ENCODE data around the gene JPH4. TPM values are rescaled to one million over a fixed set of nuclear protein-coding genes. Genes with fewer than 3 reads are reported as not detected.

JPH4 gene
- total RNA-seq, 2 donors from 2014 or later = not detected

DNA sequence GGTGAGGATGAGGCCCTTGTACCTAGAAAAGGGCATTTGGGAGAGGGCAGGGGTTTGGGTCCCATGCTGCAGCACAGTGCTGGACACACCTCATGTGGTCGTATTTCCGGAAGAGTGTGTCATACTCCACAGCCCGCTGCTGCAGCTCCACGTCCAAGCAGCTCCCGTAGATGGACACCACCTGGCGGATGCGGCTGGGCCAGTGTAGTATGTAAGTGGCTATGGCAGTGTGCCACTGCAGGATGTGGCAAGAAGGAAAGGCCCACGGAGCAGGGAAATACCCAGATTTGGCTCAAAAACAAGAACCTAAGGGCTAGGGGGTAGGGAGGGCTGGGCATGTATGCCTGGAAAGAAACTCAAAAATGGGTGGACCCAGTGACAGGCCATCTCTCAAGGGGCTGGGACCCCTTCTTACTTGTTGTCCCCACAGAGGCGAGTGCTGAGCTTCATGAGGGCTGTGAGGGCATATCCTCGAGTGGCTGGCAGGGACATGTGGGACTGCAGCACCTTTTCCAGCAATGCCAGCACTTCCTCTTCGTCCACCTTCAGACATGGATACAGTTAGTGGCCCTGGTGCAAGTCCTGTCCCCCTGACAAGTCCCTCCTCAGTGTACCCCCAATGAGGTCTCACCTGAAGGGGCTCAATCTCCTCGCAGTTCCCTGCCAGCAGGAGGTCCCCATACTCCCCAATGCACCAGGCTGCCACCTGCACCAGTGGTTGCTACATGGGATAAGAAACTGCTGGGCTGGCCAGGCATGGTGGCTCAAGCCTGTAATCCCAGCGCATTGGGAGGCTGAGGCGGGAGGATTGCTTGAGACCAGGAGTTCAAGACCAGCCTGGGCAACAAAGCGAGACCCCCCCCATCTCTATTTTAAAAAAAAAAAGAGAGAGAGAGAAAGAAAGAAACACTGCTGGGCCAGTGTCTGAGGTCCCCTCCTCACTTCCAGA lies 16.4 kb downstream of the JPH4 start:
- Mint-ChIP-seq H3K4me1 (peaks cover 32% of the 10 kb centered on the region), H3K27ac (no peak overlapping the region), H3K36me3 (ENCODE audit: low read depth) (peaks cover 5% of the 10 kb centered on the region), H3K4me3 (no peak overlapping the region), H3K27me3 (no peaks in the 10 kb centered on the region)
- no peaks in the 10 kb centered on the region for H3K9me3 ChIP-seq (ENCODE audit: control insufficient read depth, low read length, poor library complexity, severe bottlenecking)
- no peak for DNase-seq
- ATAC-seq = no peak

- no peak overlapping the region for H3K4me3 Mint-ChIP-seq
- H3K4me1 Mint-ChIP-seq = peaks cover 33% of the 10 kb centered on the region
- H3K36me3 Mint-ChIP-seq (ENCODE audit: low read depth) = peaks cover 5% of the 10 kb centered on the region
- no peak for ATAC-seq
- H3K27ac Mint-ChIP-seq = no peak overlapping the region
- H3K9me3 ChIP-seq (ENCODE audit: control insufficient read depth, low read length, poor library complexity, severe bottlenecking) = no peaks in the 10 kb centered on the region
- DNase-seq = no peak
- no peaks in the 10 kb centered on the region for H3K27me3 Mint-ChIP-seq
Measured at GRCh38 chr14:23561259-23561658, 17.3 kb downstream of the JPH4 start.

DNA sequence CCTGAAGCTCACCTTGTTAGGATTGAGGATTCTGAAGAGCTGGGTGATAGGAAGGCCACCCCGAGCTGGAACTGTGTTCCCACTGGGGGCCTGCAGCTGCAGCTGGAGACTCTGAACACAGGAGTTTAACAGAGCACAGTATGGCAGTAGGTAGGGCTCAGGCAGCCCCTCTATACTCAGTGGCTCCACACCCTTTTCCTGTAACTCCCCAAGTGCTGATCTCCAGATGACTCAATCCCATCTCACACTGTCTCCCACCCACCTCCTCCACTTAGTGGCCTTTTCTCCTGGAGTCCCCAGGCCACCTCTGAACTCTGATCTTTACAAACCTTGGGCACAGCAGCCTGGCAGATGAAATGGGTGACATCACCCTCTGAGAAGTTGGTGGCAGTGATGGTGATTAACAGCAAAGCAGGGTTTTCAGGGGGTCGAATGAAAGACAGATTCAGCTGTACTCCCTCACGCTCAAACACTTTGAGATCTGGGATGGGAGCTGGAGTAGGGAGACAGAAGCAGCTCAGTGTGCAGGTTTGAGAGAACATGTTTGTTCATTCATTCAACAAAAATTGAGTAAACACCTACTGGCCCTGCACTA lies 18.6 kb downstream of the JPH4 start:
- DNase-seq (no peak), ATAC-seq (no peak)
- H3K27ac Mint-ChIP-seq = no peak overlapping the region
- peaks cover 42% of the 10 kb centered on the region for H3K4me1 Mint-ChIP-seq
- no peaks in the 10 kb centered on the region for H3K9me3 ChIP-seq (ENCODE audit: control insufficient read depth, low read length, poor library complexity, severe bottlenecking)
- no peak overlapping the region for H3K4me3 Mint-ChIP-seq
- H3K36me3 Mint-ChIP-seq (ENCODE audit: low read depth) = peaks cover 5% of the 10 kb centered on the region
- no peaks in the 10 kb centered on the region for H3K27me3 Mint-ChIP-seq

GRCh38 chr14:23559010-23559925 lies 19.3 kb downstream of the JPH4 start:
- Mint-ChIP-seq H3K27me3 (no peaks in the 10 kb centered on the region), H3K27ac (peak overlapping the region; percentile 95), H3K4me3 (no peak overlapping the region), H3K4me1 (peaks cover 42% of the 10 kb centered on the region), H3K36me3 (ENCODE audit: low read depth) (peaks cover 4% of the 10 kb centered on the region)
- ATAC-seq (no peak), DNase-seq (peak; percentile 54 to 66 (median 65))
- H3K9me3 ChIP-seq (ENCODE audit: control insufficient read depth, low read length, poor library complexity, severe bottlenecking) = no peaks in the 10 kb centered on the region

- ATAC-seq (no peak), DNase-seq (no peak)
- Mint-ChIP-seq H3K4me3 (no peak overlapping the region), H3K4me1 (peaks cover 38% of the 10 kb centered on the region), H3K27ac (peak overlapping the region; percentile 95), H3K27me3 (no peaks in the 10 kb centered on the region), H3K36me3 (ENCODE audit: low read depth) (no peaks in the 10 kb centered on the region)
- no peaks in the 10 kb centered on the region for H3K9me3 ChIP-seq (ENCODE audit: control insufficient read depth, low read length, poor library complexity, severe bottlenecking)
Measured at GRCh38 chr14:23558346-23559009, 20.1 kb downstream of the JPH4 start.

DNA sequence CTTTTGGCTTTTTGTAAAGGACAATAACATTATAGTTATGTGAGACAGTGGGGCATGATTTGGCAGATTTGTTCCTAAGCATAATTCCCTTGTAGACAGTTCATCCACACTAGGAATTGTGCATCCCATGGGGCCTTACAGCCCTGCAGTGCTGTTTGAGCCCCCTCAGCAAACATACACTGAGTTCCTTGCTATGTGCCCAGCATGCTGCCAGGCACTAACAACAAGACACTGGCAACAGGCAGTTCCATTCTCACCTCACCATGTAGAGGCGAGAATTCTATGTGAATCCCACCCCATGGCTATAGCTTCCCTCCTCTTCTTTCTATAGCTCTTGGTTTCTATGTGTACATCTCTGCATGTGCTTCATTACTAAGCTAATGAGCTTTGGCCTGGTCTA lies 20.6 kb downstream of the JPH4 start:
- Mint-ChIP-seq H3K36me3 (ENCODE audit: low read depth) (no peaks in the 10 kb centered on the region), H3K4me1 (peaks cover 35% of the 10 kb centered on the region), H3K4me3 (peak overlapping the region; percentile 70), H3K27me3 (no peaks in the 10 kb centered on the region), H3K27ac (peak overlapping the region; percentile 95)
- no peak for DNase-seq
- H3K9me3 ChIP-seq (ENCODE audit: control insufficient read depth, low read length, poor library complexity, severe bottlenecking) = no peaks in the 10 kb centered on the region
- no peak for ATAC-seq

GRCh38 chr14:23557521-23557920 lies 21.1 kb downstream of the JPH4 start:
- Mint-ChIP-seq H3K36me3 (ENCODE audit: low read depth) (no peaks in the 10 kb centered on the region), H3K4me3 (peak overlapping the region; percentile 70), H3K27me3 (no peaks in the 10 kb centered on the region), H3K4me1 (peaks cover 32% of the 10 kb centered on the region), H3K27ac (peak overlapping the region; percentile 95)
- H3K9me3 ChIP-seq (ENCODE audit: control insufficient read depth, low read length, poor library complexity, severe bottlenecking) = no peaks in the 10 kb centered on the region
- ATAC-seq (no peak), DNase-seq (no peak)

DNA sequence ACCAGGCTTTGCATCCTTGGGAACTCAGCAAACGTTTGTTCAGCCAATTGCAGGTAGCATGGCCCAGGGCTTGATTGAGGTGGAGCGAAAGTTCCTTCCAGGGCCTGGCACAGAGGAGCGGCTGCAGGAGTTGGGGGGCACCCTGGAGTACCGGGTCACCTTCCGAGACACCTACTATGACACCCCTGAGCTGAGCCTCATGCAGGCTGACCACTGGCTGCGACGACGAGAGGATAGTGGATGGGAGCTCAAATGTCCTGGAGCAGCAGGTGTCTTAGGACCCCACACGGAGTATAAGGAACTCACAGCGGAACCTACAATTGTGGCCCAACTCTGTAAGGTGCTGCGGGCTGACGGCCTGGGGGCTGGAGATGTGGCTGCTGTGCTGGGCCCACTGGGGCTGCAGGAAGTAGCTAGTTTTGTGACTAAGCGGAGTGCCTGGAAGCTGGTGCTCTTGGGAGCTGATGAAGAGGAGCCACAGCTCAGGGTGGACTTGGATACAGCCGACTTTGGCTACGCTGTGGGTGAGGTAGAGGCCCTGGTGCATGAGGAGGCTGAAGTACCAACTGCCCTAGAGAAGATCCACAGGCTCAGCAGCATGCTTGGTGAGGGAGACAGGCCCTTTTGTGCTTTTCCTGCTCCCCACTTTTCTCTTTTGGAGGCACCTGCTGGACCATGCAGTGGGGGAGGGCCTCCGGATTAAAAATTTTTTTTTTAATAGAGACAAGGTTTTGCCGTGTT lies 21.7 kb downstream of the JPH4 start:
- no peaks in the 10 kb centered on the region for H3K36me3 Mint-ChIP-seq (ENCODE audit: low read depth)

DNA sequence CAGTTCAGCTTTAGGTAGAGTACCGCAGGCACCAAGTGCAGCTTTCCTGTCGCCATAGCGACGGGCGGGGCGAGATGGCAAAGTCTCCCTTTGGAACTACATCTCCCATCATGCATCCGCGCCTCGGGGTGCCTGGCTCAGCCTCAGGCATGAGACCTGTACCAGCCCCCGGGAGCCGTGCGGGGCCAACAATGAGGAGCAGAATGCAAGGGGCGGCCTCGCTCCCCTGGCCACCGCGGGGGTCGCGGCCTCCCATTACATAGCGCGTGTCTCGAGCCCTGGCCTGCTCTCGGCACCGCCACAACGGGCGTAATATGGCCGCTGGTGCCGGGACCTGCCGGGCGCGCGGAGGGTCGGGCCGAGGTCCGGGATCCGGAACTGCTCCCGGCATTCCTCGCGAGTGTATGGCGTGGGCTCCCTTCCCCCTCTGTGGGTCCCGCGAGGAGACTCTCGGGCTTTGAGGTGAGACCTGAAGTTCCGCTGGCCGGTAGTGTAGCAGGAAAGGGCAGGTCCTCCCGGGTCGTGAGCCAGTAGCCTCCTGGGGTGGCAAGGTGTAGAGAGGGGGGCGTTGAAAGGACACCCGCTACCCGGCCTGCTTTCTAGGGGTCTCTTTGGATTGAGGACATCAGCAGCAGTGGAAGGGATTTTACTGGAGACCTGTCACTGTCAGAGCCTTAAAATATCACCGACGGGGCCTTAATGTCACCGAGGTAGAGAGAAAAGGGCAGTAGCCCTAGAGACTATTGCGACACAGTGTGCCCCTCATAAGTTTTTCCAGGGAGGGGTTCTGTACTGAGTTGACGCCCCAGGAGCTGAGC lies 22.5 kb downstream of the JPH4 start, which contains the start of gene THTPA:
TSS of gene THTPA (plus strand) at position 390 of the 818 bp plus-strand sequence. CDS start 487 bp downstream, outside the sequence.
- peak within 1 kb of the TSS; percentile 95 for H3K27ac Mint-ChIP-seq
- no peaks in the 10 kb centered on the region for H3K9me3 ChIP-seq (ENCODE audit: control insufficient read depth, low read length, poor library complexity, severe bottlenecking)
- ATAC-seq = peak; percentile 91
- no peaks in the 10 kb centered on the region for H3K27me3 Mint-ChIP-seq
- H3K4me1 Mint-ChIP-seq = peaks cover 35% of the 10 kb centered on the region
- peak; percentile 80 to 89 (median 83) for DNase-seq
- H3K36me3 Mint-ChIP-seq (ENCODE audit: low read depth) = no peaks in the 10 kb centered on the region
- H3K4me3 Mint-ChIP-seq = peak within 1 kb of the TSS; percentile 96

More for the DNA sequence above, 21.7 kb downstream of the JPH4 start:
- DNase-seq (no peak), ATAC-seq (no peak)
- no peaks in the 10 kb centered on the region for H3K9me3 ChIP-seq (ENCODE audit: control insufficient read depth, low read length, poor library complexity, severe bottlenecking)
- peak overlapping the region; percentile 95 for H3K27ac Mint-ChIP-seq
- peaks cover 33% of the 10 kb centered on the region for H3K4me1 Mint-ChIP-seq
- peak overlapping the region; percentile 96 for H3K4me3 Mint-ChIP-seq
- no peaks in the 10 kb centered on the region for H3K27me3 Mint-ChIP-seq

DNA sequence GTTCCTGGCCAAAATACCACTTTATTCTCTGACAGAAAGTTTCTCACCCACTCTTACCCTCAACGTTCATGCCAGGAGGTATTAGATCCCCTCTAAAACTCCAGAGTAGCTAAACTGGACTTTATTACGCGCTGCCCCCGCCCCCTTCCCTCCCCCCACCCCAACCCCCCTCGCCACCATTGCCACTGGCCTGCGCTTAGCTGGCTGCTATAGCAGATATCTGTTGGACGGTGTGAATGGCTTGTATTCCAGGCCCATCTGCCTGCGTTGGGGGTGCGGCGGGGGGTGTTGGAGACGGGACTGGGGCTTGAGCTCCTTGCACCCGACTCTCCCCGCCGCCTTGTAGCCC lies 23.1 kb downstream of the JPH4 start:
- H3K27me3 Mint-ChIP-seq = no peaks in the 10 kb centered on the region
- no peak for ATAC-seq
- peak overlapping the region; percentile 95 for H3K27ac Mint-ChIP-seq
- no peak for DNase-seq
- no peaks in the 10 kb centered on the region for H3K36me3 Mint-ChIP-seq (ENCODE audit: low read depth)
- peak overlapping the region; percentile 96 for H3K4me3 Mint-ChIP-seq
- no peaks in the 10 kb centered on the region for H3K9me3 ChIP-seq (ENCODE audit: control insufficient read depth, low read length, poor library complexity, severe bottlenecking)
- H3K4me1 Mint-ChIP-seq = peaks cover 34% of the 10 kb centered on the region

DNA sequence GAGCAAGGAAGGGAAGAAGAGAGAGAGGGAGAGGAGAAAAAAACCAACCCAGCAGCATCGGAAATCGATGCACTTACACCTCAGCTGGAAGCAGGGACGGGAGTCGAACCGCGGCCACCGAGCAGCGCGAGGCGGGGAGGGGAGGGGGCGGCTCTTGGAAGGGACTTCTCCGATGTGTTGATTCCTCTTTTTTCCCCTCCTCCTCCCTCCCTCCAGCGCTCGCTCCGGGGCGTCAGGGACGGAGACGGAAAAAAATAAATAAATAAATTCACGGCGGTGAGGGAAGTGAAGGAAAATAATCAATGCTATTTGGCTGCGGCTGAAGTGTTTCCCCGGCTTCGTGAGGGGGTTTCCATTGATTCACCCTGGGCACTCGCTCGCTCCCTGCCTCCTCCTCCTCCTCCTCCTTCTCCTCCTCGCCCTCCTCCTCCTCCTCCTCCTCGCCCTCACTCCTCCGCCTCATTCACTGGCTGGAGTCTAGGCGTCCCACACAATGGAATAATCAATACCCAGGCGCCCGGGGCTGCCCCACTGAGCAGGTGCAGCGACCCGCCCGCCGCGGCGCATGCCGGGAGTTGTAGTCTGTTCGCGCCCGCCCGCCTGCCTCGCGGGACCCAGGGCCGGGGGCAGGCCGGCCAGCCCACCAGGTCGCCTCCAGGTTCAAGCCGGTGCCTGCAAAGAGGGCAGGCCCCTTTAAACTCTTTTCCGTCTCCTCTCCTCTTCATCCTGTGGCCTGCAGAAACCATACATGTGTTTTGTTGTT lies 27.1 kb downstream of the JPH4 start, which contains the start of gene ZFHX2:
TSS of gene ZFHX2 (minus strand) at position 500 of the 763 bp plus-strand sequence. CDS start 16,440 bp downstream, outside the sequence.
- DNase-seq = peak; percentile 50 to 63 (median 63)
- Mint-ChIP-seq H3K4me1 (peaks cover 15% of the 10 kb centered on the region), H3K27ac (no peak within 1 kb of the TSS), H3K27me3 (no peaks in the 10 kb centered on the region), H3K36me3 (ENCODE audit: low read depth) (no peaks in the 10 kb centered on the region), H3K4me3 (no peak within 1 kb of the TSS)
- no peaks in the 10 kb centered on the region for H3K9me3 ChIP-seq (ENCODE audit: control insufficient read depth, low read length, poor library complexity, severe bottlenecking)
- ATAC-seq = peak; percentile 62

Measured in T-helper 17 cell (primary cell).